ENCODE results near the gene TIMP3. TPM values are rescaled to one million over a fixed set of nuclear protein-coding genes. Genes with fewer than 3 reads are reported as not detected.

TIMP3 gene
- total and polyA plus RNA-seq, 9 donors: 96.6 to 196 (median 119) TPM

DNA sequence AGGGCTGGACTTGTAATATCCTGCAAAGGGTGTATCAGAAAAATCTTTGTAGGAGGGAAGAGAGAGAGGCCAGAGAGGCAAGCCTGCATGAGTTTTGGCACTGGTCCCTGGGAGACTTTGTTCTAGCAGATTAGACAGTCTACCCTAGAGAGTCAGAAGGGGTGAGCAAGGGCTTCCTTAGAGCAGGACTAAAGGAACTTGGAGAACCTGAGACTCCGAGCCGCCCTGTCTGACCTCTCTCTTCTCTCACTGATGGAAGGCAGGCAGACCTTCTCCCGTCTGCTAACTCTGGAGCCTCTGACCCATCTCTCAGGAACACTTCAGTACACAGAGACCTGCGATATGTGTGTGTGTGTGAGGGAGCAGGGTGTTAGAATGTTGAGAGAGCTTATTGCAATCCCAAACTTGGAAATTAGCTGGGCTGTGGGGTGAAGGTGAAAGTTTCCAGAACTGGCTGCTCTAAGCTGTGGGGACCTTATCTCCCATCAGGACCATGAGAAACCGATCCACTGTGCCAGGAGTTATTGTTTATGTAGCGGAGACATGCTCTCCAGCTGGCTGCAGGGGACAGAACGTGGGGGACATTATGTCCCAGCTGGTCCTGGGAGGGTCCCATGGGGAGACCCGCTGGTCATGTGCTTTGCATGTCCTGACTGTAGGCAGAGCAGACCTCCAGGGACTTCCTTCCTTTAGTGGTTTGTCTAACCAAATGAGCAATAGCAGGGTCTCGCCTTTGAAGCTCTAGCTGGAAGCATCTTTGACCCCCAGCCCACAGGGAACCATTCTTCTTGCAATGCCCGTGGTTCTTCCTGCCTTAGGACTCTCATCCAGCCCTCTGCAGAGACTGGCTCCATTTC lies 51.1 kb downstream of the TIMP3 start:
- peaks cover 30% of the 10 kb centered on the region for H3K4me1 ChIP-seq (ENCODE audit: control insufficient read depth, insufficient read depth, low read length)
- WGBS (ENCODE audit: insufficient coverage): 55% methylated on average over 4 of the region's 10 CpGs
- H3K27ac ChIP-seq (ENCODE audit: low read length): no peak overlapping the region
- no peaks in the 10 kb centered on the region for H3K27me3 ChIP-seq (ENCODE audit: control insufficient read depth, insufficient read depth, low read length)
- H3K36me3 ChIP-seq (ENCODE audit: control insufficient read depth, insufficient read depth, low read length): peaks cover 62% of the 10 kb centered on the region
- peak; percentile 60 for DNase-seq
- no peak overlapping the region for H3K4me3 ChIP-seq (ENCODE audit: low read length)
- H3K9me3 ChIP-seq (replicated peaks; ENCODE audit: control insufficient read depth, low read depth, low read length): no peaks in the 10 kb centered on the region

DNA sequence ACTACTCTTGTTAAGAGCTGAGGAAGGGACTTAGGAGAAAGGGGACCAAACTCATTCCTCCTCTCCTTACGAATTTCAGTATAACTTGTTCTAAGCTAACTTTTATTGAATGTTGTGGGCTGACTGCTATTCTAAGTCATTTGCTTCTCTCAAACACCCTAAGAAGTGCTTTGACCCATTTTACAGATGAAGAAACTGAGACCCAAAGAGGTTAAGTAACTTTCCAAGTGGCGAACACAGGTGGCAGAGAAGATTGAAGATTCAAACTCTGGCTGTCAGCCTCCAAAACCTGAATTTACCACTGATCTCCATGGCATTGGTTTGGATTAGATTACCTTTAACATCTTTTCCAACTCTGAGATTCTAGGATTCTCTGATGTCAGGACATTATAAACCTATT lies 52.2 kb downstream of the TIMP3 start:
- H3K9me3 ChIP-seq (replicated peaks; ENCODE audit: control insufficient read depth, low read depth, low read length): no peaks in the 10 kb centered on the region
- no peak overlapping the region for H3K4me3 ChIP-seq (ENCODE audit: low read length)
- peaks cover 73% of the 10 kb centered on the region for H3K36me3 ChIP-seq (ENCODE audit: control insufficient read depth, insufficient read depth, low read length)
- no peaks in the 10 kb centered on the region for H3K27me3 ChIP-seq (ENCODE audit: control insufficient read depth, insufficient read depth, low read length)
- no CpG with 5 or more reads among the region's 2 CpGs for WGBS (ENCODE audit: insufficient coverage)
- no peak for DNase-seq
- peaks cover 30% of the 10 kb centered on the region for H3K4me1 ChIP-seq (ENCODE audit: control insufficient read depth, insufficient read depth, low read length)
- no peak overlapping the region for H3K27ac ChIP-seq (ENCODE audit: low read length)

DNA sequence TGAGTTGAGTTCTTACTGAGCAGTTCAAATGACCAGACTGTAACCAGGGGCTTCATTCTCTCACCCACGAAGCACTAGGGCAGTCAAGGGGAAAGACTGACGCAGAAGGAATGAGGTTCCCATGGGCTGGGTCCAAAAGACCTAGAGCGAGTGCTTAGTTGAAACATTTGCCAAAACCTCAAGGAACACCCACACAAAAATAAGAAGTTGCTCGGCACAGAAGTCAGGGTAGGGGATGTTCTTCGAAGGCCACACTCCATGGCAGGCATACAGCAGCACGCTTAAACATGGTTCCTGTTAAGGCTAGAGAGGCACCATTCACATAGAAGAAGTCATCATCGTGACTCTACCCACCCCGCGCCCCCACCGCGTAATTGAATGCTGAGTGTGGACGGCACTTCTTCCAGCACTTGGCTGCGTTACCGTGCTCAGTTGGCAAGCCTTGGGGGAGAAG lies 52.9 kb downstream of the TIMP3 start:
- H3K27ac ChIP-seq (ENCODE audit: low read length): no peak overlapping the region
- WGBS (ENCODE audit: insufficient coverage): 84% methylated on average over 7 of the region's 14 CpGs

DNA sequence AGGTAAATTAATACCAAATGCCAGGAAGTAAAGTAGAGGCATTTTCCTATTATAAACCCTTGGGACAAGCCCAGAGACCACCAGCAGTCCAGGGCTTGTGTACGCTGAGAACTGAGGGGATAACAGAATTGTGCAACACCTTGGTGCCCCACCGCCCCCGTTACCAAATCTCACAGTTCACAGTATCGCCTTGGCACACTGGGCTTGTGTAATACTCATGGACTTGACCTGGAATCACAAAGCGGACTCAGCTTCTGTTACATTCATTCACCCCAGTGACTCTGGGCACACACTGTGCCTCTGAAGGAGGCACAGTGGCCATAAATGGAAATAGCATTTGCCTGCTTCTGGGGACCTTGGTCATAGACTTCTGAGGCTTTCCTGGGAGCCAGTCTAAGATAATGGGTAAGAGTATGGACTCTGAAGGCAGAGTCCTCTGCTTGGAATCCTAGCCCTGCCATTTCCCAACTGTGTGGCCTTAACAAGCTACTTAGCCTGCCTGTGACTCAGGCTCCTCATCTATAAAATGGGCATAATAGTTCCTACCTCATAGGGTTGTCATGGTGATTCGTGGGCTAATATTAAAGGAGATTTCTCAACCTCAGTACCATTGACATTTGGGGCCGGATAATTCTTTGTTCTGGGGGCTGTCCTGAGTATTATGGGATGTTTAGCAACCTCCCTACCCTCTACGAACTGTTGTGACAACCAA lies 53.7 kb downstream of the TIMP3 start:
- 99% methylated on average over 5 of the region's 8 CpGs for WGBS (ENCODE audit: insufficient coverage)
- no peak for DNase-seq
- no peaks in the 10 kb centered on the region for H3K9me3 ChIP-seq (replicated peaks; ENCODE audit: control insufficient read depth, low read depth, low read length)
- peaks cover 28% of the 10 kb centered on the region for H3K4me1 ChIP-seq (ENCODE audit: control insufficient read depth, insufficient read depth, low read length)
- no peaks in the 10 kb centered on the region for H3K27me3 ChIP-seq (ENCODE audit: control insufficient read depth, insufficient read depth, low read length)
- H3K4me3 ChIP-seq (ENCODE audit: low read length): no peak overlapping the region
- H3K36me3 ChIP-seq (ENCODE audit: control insufficient read depth, insufficient read depth, low read length): peaks cover 71% of the 10 kb centered on the region
- no peak overlapping the region for H3K27ac ChIP-seq (ENCODE audit: low read length)

More for the DNA sequence above, 52.9 kb downstream of the TIMP3 start:
- no peaks in the 10 kb centered on the region for H3K27me3 ChIP-seq (ENCODE audit: control insufficient read depth, insufficient read depth, low read length)
- H3K4me1 ChIP-seq (ENCODE audit: control insufficient read depth, insufficient read depth, low read length): peaks cover 30% of the 10 kb centered on the region
- peaks cover 73% of the 10 kb centered on the region for H3K36me3 ChIP-seq (ENCODE audit: control insufficient read depth, insufficient read depth, low read length)
- DNase-seq: no peak
- no peak overlapping the region for H3K4me3 ChIP-seq (ENCODE audit: low read length)
- no peaks in the 10 kb centered on the region for H3K9me3 ChIP-seq (replicated peaks; ENCODE audit: control insufficient read depth, low read depth, low read length)

DNA sequence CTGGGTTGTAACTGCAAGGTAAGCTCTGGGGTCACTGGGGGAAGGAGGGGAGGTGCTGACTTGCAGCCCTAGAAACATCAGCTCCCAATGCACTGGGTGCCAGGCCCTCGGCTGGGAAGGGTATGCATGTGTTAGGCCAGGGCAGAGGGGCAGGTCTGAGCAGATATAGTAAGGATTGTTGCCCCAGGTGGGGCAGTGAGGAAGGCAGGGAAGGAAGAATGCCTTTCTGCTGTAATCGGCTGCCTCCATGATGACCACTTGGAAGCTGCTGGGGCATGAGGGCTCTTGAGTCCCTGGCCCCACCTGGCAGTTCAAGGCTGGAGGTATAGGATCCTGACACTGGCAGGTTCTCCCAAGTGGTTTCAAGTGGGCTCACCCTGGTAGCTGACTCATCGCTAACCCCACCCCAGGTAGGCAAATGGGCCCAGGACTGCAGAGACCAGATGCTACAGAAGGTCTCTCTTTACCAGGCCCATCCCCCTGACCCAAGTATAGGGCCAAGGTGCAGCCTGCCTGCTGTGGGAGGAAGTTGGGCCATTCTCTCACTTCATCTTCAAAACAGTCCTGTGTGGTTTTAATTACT lies 56.7 kb downstream of the TIMP3 start:
- H3K27me3 ChIP-seq (ENCODE audit: control insufficient read depth, insufficient read depth, low read length): no peaks in the 10 kb centered on the region
- H3K4me1 ChIP-seq (ENCODE audit: control insufficient read depth, insufficient read depth, low read length): peaks cover 16% of the 10 kb centered on the region
- H3K9me3 ChIP-seq (replicated peaks; ENCODE audit: control insufficient read depth, low read depth, low read length): no peaks in the 10 kb centered on the region
- WGBS (ENCODE audit: insufficient coverage): 87% methylated on average over 2 of the region's 3 CpGs
- H3K36me3 ChIP-seq (ENCODE audit: control insufficient read depth, insufficient read depth, low read length): peaks cover 79% of the 10 kb centered on the region
- DNase-seq: no peak
- no peak overlapping the region for H3K27ac ChIP-seq (ENCODE audit: low read length)
- no peak overlapping the region for H3K4me3 ChIP-seq (ENCODE audit: low read length)

DNA sequence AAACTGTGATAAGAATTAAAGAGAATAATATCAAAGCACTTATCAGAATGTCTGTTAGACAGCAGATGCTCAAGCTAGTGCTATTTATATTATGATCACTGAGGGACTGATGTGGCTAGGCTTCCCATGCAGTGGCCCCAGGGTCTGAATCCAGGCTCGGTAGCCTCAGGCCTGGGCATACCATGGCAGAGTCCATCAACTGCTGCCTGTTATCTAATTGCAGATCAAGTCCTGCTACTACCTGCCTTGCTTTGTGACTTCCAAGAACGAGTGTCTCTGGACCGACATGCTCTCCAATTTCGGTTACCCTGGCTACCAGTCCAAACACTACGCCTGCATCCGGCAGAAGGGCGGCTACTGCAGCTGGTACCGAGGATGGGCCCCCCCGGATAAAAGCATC lies 57.5 kb downstream of the TIMP3 start:
- Histone ChIP-seq H3K36me3 (ENCODE audit: control insufficient read depth, insufficient read depth, low read length) (peaks cover 73% of the 10 kb centered on the region), H3K27ac (ENCODE audit: low read length) (no peak overlapping the region), H3K4me3 (ENCODE audit: low read length) (no peak overlapping the region), H3K27me3 (ENCODE audit: control insufficient read depth, insufficient read depth, low read length) (no peaks in the 10 kb centered on the region), H3K4me1 (ENCODE audit: control insufficient read depth, insufficient read depth, low read length) (peaks cover 21% of the 10 kb centered on the region), H3K9me3 (replicated peaks; ENCODE audit: control insufficient read depth, low read depth, low read length) (no peaks in the 10 kb centered on the region)
- WGBS (ENCODE audit: insufficient coverage): 67% methylated on average over 7 of the region's 9 CpGs
- no peak for DNase-seq

DNA sequence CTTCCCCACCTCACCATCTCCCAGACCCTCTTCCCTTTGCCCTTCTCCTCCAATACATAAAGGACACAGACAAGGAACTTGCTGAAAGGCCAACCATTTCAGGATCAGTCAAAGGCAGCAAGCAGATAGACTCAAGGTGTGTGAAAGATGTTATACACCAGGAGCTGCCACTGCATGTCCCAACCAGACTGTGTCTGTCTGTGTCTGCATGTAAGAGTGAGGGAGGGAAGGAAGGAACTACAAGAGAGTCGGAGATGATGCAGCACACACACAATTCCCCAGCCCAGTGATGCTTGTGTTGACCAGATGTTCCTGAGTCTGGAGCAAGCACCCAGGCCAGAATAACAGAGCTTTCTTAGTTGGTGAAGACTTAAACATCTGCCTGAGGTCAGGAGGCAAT lies 58.2 kb downstream of the TIMP3 start:
- DNase-seq: no peak
- Histone ChIP-seq H3K36me3 (ENCODE audit: control insufficient read depth, insufficient read depth, low read length) (peaks cover 66% of the 10 kb centered on the region), H3K4me3 (ENCODE audit: low read length) (no peak overlapping the region), H3K27ac (ENCODE audit: low read length) (no peak overlapping the region), H3K4me1 (ENCODE audit: control insufficient read depth, insufficient read depth, low read length) (peaks cover 22% of the 10 kb centered on the region), H3K27me3 (ENCODE audit: control insufficient read depth, insufficient read depth, low read length) (no peaks in the 10 kb centered on the region), H3K9me3 (replicated peaks; ENCODE audit: control insufficient read depth, low read depth, low read length) (no peaks in the 10 kb centered on the region)
- WGBS (ENCODE audit: insufficient coverage): no CpG with 5 or more reads among the region's 1 CpG

DNA sequence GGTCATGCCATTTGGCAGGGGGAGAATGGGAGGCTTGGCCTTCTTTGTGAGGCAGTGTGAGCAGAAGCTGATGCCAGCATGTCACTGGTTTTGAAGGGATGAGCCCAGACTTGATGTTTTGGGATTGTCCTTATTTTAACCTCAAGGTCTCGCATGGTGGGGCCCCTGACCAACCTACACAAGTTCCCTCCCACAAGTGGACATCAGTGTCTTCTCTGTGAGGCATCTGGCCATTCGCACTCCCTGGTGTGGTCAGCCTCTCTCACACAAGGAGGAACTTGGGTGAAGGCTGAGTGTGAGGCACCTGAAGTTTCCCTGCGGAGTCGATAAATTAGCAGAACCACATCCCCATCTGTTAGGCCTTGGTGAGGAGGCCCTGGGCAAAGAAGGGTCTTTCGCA lies 59.8 kb downstream of the TIMP3 start:
- no peaks in the 10 kb centered on the region for H3K9me3 ChIP-seq (replicated peaks; ENCODE audit: control insufficient read depth, low read depth, low read length)
- no peak for DNase-seq
- peaks cover 54% of the 10 kb centered on the region for H3K36me3 ChIP-seq (ENCODE audit: control insufficient read depth, insufficient read depth, low read length)
- H3K4me1 ChIP-seq (ENCODE audit: control insufficient read depth, insufficient read depth, low read length): peaks cover 22% of the 10 kb centered on the region
- no peak overlapping the region for H3K4me3 ChIP-seq (ENCODE audit: low read length)
- no peaks in the 10 kb centered on the region for H3K27me3 ChIP-seq (ENCODE audit: control insufficient read depth, insufficient read depth, low read length)
- no peak overlapping the region for H3K27ac ChIP-seq (ENCODE audit: low read length)
- WGBS (ENCODE audit: insufficient coverage): 100% methylated on average over 1 of the region's 5 CpGs

DNA sequence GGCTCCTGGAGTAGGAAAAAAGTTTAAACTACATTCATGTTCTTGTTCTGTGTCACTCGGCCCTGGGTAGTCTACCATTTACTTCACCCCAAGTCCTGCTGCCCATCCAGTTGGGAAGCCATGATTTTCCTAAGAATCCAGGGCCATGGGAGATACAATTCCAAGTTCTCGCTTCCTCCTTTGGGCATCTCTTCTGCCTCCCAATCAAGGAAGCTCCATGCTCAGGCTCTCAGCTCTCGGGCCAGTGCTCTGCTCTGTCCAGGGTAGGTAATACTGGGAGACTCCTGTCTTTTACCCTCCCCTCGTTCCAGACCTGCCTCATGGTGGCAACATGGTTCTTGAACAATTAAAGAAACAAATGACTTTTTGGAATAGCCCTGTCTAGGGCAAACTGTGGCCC lies 60.6 kb downstream of the TIMP3 start:
- Histone ChIP-seq H3K4me3 (ENCODE audit: low read length) (no peak overlapping the region), H3K27me3 (ENCODE audit: control insufficient read depth, insufficient read depth, low read length) (no peaks in the 10 kb centered on the region), H3K36me3 (ENCODE audit: control insufficient read depth, insufficient read depth, low read length) (peaks cover 53% of the 10 kb centered on the region), H3K27ac (ENCODE audit: low read length) (no peak overlapping the region), H3K9me3 (replicated peaks; ENCODE audit: control insufficient read depth, low read depth, low read length) (no peaks in the 10 kb centered on the region), H3K4me1 (ENCODE audit: control insufficient read depth, insufficient read depth, low read length) (peaks cover 22% of the 10 kb centered on the region)
- 100% methylated on average over 1 of the region's 4 CpGs for WGBS (ENCODE audit: insufficient coverage)
- no peak for DNase-seq
